ENCODE data around the gene FUT3. TPM values are rescaled to one million over a fixed set of nuclear protein-coding genes. Genes with fewer than 3 reads are reported as not detected.

The FUT3 gene
- polyA plus RNA-seq (2011; rRNA removed): not detected in 2 replicates
- not detected in 2 replicates for polyA minus RNA-seq (2011; rRNA and poly(A)+ RNA removed)

GRCh38 chr19:5851302-5851701 lies at the start of gene FUT3:
Gene FUT3 (minus strand): TSS chr19:5851449.
- H3K4me3 ChIP-seq (ENCODE audit: low read depth, low read length): no peak within 1 kb of the TSS
- H3K9me3 ChIP-seq (ENCODE audit: control insufficient read depth, insufficient read depth, low read length): no peaks in the 10 kb centered on the region
- DNase-seq (ENCODE audit: low read depth, low spot score): no peak
- CTCF ChIA-PET: no interaction called here
- TF ChIP-seq, protein P1, sequence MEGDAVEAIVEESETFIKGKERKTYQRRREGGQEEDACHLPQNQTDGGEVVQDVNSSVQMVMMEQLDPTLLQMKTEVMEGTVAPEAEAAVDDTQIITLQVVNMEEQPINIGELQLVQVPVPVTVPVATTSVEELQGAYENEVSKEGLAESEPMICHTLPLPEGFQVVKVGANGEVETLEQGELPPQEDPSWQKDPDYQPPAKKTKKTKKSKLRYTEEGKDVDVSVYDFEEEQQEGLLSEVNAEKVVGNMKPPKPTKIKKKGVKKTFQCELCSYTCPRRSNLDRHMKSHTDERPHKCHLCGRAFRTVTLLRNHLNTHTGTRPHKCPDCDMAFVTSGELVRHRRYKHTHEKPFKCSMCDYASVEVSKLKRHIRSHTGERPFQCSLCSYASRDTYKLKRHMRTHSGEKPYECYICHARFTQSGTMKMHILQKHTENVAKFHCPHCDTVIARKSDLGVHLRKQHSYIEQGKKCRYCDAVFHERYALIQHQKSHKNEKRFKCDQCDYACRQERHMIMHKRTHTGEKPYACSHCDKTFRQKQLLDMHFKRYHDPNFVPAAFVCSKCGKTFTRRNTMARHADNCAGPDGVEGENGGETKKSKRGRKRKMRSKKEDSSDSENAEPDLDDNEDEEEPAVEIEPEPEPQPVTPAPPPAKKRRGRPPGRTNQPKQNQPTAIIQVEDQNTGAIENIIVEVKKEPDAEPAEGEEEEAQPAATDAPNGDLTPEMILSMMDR (IDR thresholded peaks at IDR 0.05; ENCODE audit: low read depth, low read length): no peak
- H3K27me3 ChIP-seq (ENCODE audit: control insufficient read depth, insufficient read depth, low read length): peaks cover 30% of the 10 kb centered on the region
- POLR2A ChIA-PET: interaction anchor here (1.2 kb wide), 1 partner anchor 24 kb away, joined by 5 read pairs; no protein-coding TSS in a partner anchor
- H3K27ac ChIP-seq (ENCODE audit: low read depth, low read length): no peak within 1 kb of the TSS

GRCh38 chr19:5900976-5901375 lies 49.7 kb upstream of the FUT3 start:
- Histone ChIP-seq H3K9me3 (ENCODE audit: control insufficient read depth, insufficient read depth, low read length) (peaks cover 3% of the 10 kb centered on the region; the same call in 1 of the 2 replicates), H3K27me3 (ENCODE audit: control insufficient read depth, insufficient read depth, low read length) (no peaks in the 10 kb centered on the region), H3K4me3 (ENCODE audit: low read depth, low read length) (no peak overlapping the region), H3K27ac (ENCODE audit: low read depth, low read length) (no peak overlapping the region)
- TF ChIP-seq, protein P1 (IDR thresholded peaks at IDR 0.05; ENCODE audit: low read depth, low read length): no peak
- POLR2A ChIA-PET: no interaction called here
- CTCF ChIA-PET: interaction anchor here (0.7 to 2.6 kb wide), 2 partner anchors 97 to 330 kb away, joined by 6 to 18 read pairs; no protein-coding TSS in a partner anchor
- DNase-seq (ENCODE audit: low read depth, low spot score): no peak

GRCh38 chr19:5899728-5900526 lies 48.7 kb upstream of the FUT3 start:
- Histone ChIP-seq H3K27me3 (ENCODE audit: control insufficient read depth, insufficient read depth, low read length) (no peaks in the 10 kb centered on the region), H3K4me3 (ENCODE audit: low read depth, low read length) (no peak overlapping the region), H3K9me3 (ENCODE audit: control insufficient read depth, insufficient read depth, low read length) (peaks cover 3% of the 10 kb centered on the region; the same call in 1 of the 2 replicates), H3K27ac (ENCODE audit: low read depth, low read length) (no peak overlapping the region)
- ChIA-PET CTCF (interaction anchor here (0.7 to 2.6 kb wide), 2 partner anchors 96 to 331 kb away, joined by 6 to 18 read pairs; no protein-coding TSS in a partner anchor), POLR2A (interaction anchor here (0.6 kb wide), 1 partner anchor 8 kb away, joined by 4 read pairs; no protein-coding TSS in a partner anchor)
- TF ChIP-seq, protein P1 (IDR thresholded peaks at IDR 0.05; ENCODE audit: low read depth, low read length): no peak
- DNase-seq (ENCODE audit: low read depth, low spot score): no peak

DNA sequence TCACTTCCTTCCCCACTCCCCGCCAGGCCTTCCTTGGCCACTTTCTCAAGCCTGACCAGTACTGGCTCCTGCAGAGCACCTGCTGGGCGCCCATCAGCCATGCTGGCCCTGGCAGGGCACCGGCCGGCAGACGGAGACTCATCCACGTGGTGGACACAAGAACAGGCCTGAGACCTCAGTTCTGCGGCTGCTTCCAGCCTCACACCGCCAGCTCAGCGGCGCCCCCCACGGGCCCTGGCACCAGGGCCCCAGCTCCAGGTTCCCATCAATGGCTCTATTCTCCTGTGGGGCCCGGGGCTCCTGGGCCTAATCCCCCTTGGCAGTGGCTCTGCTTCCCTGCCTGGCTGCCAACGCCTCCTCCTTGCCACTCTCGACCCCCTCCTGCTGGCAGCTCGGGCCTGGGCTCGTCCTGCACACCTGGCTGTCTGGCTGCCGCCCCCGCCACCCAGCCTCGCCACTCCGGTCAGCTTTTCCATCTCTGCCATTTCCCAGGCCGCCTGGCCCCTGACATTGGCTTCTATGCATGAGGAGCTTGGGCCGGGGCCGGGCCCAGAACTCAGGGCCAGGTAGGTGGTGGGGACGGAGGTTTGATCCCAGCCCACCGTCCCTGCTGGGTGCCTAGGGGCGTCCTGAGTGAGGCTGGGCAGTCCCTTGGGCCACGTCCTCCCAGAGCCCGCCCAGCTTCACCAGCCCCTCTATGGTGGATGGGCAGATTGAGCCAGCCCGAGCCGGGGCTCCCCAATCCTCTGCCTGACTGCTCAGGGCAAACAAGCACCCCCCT lies 46.1 kb upstream of the FUT3 start:
- H3K4me3 ChIP-seq (ENCODE audit: low read depth, low read length): no peak overlapping the region
- TF ChIP-seq, protein P1 (IDR thresholded peaks at IDR 0.05; ENCODE audit: low read depth, low read length): no peak
- CTCF ChIA-PET: interaction anchor here (0.5 to 2.2 kb wide), 2 partner anchors 93 to 123 kb away, joined by 4 to 10 read pairs; partner anchors contain the start of gene NRTN
- POLR2A ChIA-PET: no interaction called here
- no peak overlapping the region for H3K27ac ChIP-seq (ENCODE audit: low read depth, low read length)
- DNase-seq (ENCODE audit: low read depth, low spot score): no peak
- H3K9me3 ChIP-seq (ENCODE audit: control insufficient read depth, insufficient read depth, low read length): no peaks in the 10 kb centered on the region
- H3K27me3 ChIP-seq (ENCODE audit: control insufficient read depth, insufficient read depth, low read length): no peaks in the 10 kb centered on the region

Data from AG04450 (cell line).